DND-41 (cell line): Measurements from ENCODE around the gene SLC66A2.

Experiments used
- CTCF ChIP-seq: IDR thresholded peaks from 2 replicates; pipeline ENCODE4 v1.5.1; 2012; ENCODE audit warnings: borderline replicate concordance, low read length, moderate library complexity, mild to moderate bottlenecking; ENCODE audit not compliant: poor library complexity, severe bottlenecking; ENCODE audit errors: extremely low read depth
- EZH2 ChIP-seq: IDR thresholded peaks from 3 replicates; pipeline ENCODE4 v1.6.1; 2012; ENCODE audit warnings: borderline replicate concordance, low read depth, mild to moderate bottlenecking, moderate library complexity, low read length, inconsistent platforms; ENCODE audit not compliant: severe bottlenecking

DNA sequence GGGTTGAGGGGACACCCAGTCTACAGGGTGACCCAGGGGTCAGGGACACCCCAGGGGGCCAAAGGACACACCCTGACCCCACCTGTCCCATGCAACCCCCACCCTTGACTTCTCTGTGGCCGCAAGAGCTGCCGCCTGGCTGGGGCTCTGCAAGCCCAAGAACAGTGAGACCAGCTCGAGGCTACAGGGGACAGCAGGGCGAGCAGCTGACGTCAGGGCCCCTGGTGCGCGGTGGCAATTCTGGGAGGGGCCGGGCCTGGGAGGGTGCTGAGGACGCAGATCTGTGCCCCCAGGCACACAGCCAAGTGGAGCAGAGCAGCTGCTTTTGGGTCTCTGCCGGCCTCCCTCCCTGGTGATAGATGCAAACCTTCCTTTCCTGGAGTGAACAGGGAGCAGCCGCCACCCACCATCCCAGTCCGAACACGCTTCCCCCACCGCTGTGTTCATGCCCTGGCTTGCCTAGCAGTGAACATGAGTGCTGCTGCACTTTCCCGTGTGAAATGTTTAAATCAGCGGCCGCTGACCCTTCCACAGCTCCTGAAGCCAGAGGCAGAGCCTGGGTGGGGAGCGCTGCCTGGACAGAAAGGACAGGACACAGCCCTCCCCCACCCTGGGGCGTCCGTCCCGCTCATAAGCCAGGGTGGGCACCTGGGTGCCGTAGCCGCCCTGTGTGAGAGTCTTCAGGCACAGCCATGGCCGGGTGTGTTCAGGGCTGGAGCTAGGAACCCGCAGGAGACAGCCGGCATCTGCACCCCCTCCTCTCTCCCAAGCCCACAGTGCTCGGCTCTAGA is 46.9 kb downstream of the SLC66A2 start:
- TF ChIP-seq CTCF: no peak
- no peak for TF ChIP-seq EZH2
